ENCODE data around the gene ABHD2.
"Not testable (repeated sequence)": the region's sequence is repeated elsewhere in the genome, so short reads cannot be mapped to it uniquely, and the experiment has no call there.

GRCh38 chr15:89086390-89086789 is 1.9 kb upstream of the ABHD2 start:
- TF ChIP-seq, protein P1, sequence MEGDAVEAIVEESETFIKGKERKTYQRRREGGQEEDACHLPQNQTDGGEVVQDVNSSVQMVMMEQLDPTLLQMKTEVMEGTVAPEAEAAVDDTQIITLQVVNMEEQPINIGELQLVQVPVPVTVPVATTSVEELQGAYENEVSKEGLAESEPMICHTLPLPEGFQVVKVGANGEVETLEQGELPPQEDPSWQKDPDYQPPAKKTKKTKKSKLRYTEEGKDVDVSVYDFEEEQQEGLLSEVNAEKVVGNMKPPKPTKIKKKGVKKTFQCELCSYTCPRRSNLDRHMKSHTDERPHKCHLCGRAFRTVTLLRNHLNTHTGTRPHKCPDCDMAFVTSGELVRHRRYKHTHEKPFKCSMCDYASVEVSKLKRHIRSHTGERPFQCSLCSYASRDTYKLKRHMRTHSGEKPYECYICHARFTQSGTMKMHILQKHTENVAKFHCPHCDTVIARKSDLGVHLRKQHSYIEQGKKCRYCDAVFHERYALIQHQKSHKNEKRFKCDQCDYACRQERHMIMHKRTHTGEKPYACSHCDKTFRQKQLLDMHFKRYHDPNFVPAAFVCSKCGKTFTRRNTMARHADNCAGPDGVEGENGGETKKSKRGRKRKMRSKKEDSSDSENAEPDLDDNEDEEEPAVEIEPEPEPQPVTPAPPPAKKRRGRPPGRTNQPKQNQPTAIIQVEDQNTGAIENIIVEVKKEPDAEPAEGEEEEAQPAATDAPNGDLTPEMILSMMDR (IDR thresholded peaks at IDR 0.05; ENCODE audit: low read depth, low read length) = not testable (repeated sequence)
- not testable (repeated sequence) for TF ChIP-seq EZH2phosphoT487 (IDR thresholded peaks at IDR 0.05; ENCODE audit: low read depth)

Data from OCI-LY3 (cell line).